HepG2 (cell line): ENCODE data around the gene DNAJC15. TPM values are rescaled to one million over a fixed set of nuclear protein-coding genes. Genes with fewer than 3 reads are reported as not detected.
A peak's percentile ranks its signal among the peaks of the same experiment; 100 is the strongest.

Experiments
- ATAC-seq: fragments of 200-7000 bp; cut with Tn5 transposase; 3 replicates; pipeline ENCODE4 v1.9.1; 2020; ENCODE audit warnings: mild to moderate bottlenecking, moderate library complexity
- BruUV-seq: library from RNA; stranded (reverse); fragments of 400-500 nt; replicated peaks from 2 replicates; lab custom pipeline; 2021; lab: Mats Ljungman, UMichigan
- CTCF ChIA-PET: fragments of 300-600 bp; formaldehyde crosslinking; extraction: SDS; loops from one replicate; lab custom pipeline; 2021; ENCODE audit warnings: low total read pairs, inconsistent platforms, low intra/inter-chr PET ratio; lab: Yijun Ruan, JAX
- POLR2A ChIA-PET: fragments of 350-600 bp; sonication (Branson Sonifier 250); formaldehyde crosslinking; loops from one replicate; lab custom pipeline; 2020; ENCODE audit warnings: antibody characterized with exemption, inconsistent platforms; lab: Yijun Ruan, JAX
- DNase-seq: peaks from one replicate; pipeline ENCODE4 v3.0.0-alpha.2; 2015; ENCODE audit warnings: low spot score
- FAIRE-seq: peaks from 3 replicates; lab custom pipeline; 2011; peaks lifted over from hg19 to GRCh38; lab: Jason Lieb, UNC
- H2AFZ ChIP-seq: one replicate; pipeline ENCODE4 v1.6.1; 2011; ENCODE audit warnings: low read length, inconsistent platforms
- H3K27ac ChIP-seq: fragments of 300-600 bp; 3 replicates; pipeline ENCODE4 v1.8.0; 2011; ENCODE audit warnings: mixed run types, mild to moderate bottlenecking, mixed read lengths, low read length, inconsistent platforms; ENCODE audit not compliant: insufficient read depth; ENCODE audit errors: extremely low read length
- H3K27me3 ChIP-seq, 2 experiments: fragments of 200-600 bp in 1 of 2; 2 replicates in 1 of 2; 3 replicates in 1 of 2; pipeline versions ENCODE4 v1.6.0 to v1.8.0; 2011; ENCODE audit warnings: low read length in 2 of 2, mild to moderate bottlenecking in 2 of 2, moderate library complexity in 2 of 2, inconsistent platforms in 1 of 2; ENCODE audit not compliant: insufficient read depth in 2 of 2, control insufficient read depth in 1 of 2
- H3K36me3 ChIP-seq, 2 experiments: fragments of 200-600 bp in 1 of 2; replicated peaks in 1 of 2; 2 replicates in 1 of 2; 3 replicates in 1 of 2; pipeline versions ENCODE4 v1.5.1 to v1.8.0; 2011; ENCODE audit warnings: low read length in 2 of 2, inconsistent platforms in 1 of 2; ENCODE audit not compliant: insufficient read depth in 2 of 2, control insufficient read depth in 1 of 2
- H3K4me1 ChIP-seq: 2 replicates; pipeline ENCODE4 v1.5.1; 2012; ENCODE audit warnings: low read length, inconsistent platforms; ENCODE audit not compliant: insufficient read depth
- H3K4me2 ChIP-seq: 2 replicates; pipeline ENCODE4 v1.6.0; 2011; ENCODE audit warnings: low read depth, low read length, inconsistent platforms
- H3K4me3 ChIP-seq, 3 experiments: fragments of 200-600 bp in 1 of 3; sonication (generic), shearing (Covaris generic) in 1 of 3; replicated peaks in 1 of 3; 2 replicates each; pipeline ENCODE4 v1.5.1; 2011 to 2016; ENCODE audit warnings: low read length in 3 of 3, inconsistent platforms in 2 of 3, low read depth in 2 of 3, mild to moderate bottlenecking in 2 of 3, control low read depth in 1 of 3, mixed read lengths in 1 of 3; ENCODE audit not compliant: insufficient read depth in 1 of 3
- H3K79me2 ChIP-seq: one replicate; pipeline ENCODE4 v1.6.1; 2011; ENCODE audit warnings: low read length, inconsistent platforms; ENCODE audit not compliant: insufficient read depth
- H3K9ac ChIP-seq: 2 replicates; pipeline ENCODE4 v1.6.0; 2011; ENCODE audit warnings: mild to moderate bottlenecking, low read depth, low read length, inconsistent platforms; ENCODE audit not compliant: insufficient read depth
- H3K9me3 ChIP-seq: 2 replicates; pipeline ENCODE4 v1.5.1; 2012; ENCODE audit warnings: mild to moderate bottlenecking, low read length
- H4K20me1 ChIP-seq: 2 replicates; pipeline ENCODE4 v1.6.0; 2011; ENCODE audit warnings: inconsistent platforms, mild to moderate bottlenecking, low read length, moderate library complexity; ENCODE audit not compliant: insufficient read depth
- CTCF ChIP-seq: sonication (generic); formaldehyde crosslinking; IDR thresholded peaks from 2 replicates; pipeline ENCODE4 v1.5.0; 2020; ENCODE audit warnings: mild to moderate bottlenecking, missing genetic modification reagents, moderate library complexity
- DNMT1 ChIP-seq: sonication (generic); formaldehyde crosslinking; IDR thresholded peaks from 2 replicates; pipeline ENCODE4 v1.5.1; 2020; ENCODE audit warnings: mild to moderate bottlenecking, missing genetic modification reagents
- FOSL2 ChIP-seq: sonication (generic); formaldehyde crosslinking; IDR thresholded peaks from 2 replicates; pipeline ENCODE4 v1.4.0; 2020; ENCODE audit warnings: missing genetic modification reagents
- SMC3 ChIP-seq: IDR thresholded peaks from 2 replicates; pipeline ENCODE4 v1.6.1; 2011; ENCODE audit warnings: low read length, improper control_type of control experiment
- STAG1 ChIP-seq: sonication (generic); formaldehyde crosslinking; IDR thresholded peaks from 2 replicates; pipeline ENCODE4 v1.4.0; 2020; ENCODE audit warnings: missing genetic modification reagents
- ZNF33B ChIP-seq: sonication (generic); formaldehyde crosslinking; IDR thresholded peaks from 2 replicates; pipeline ENCODE4 v1.5.1; 2020; ENCODE audit warnings: mild to moderate bottlenecking, missing genetic modification reagents
- WGBS: methylation state at CpG from one replicate; pipeline ENCODE4 v1.1.6; 2017; ENCODE audit warnings: low lambda C conversion rate; 5-methylcytosine and 5-hydroxymethylcytosine counted together
- in situ Hi-C: cut with HindIII; loops from 2 replicates; pipeline ENCODE4 v1.10.0; 2017; ENCODE audit warnings: low pct_unique_long_range_greater_than_20kb; ENCODE audit not compliant: extremely low pct_ligation_motif_present
- intact Hi-C: fragments of 100-400 bp; cut with micrococcal nuclease; formaldehyde crosslinking; loops from one replicate; pipeline ENCODE4 v1.10.0; 2022; ENCODE audit not compliant: unreplicated experiment
- polyA plus RNA-seq, 8 experiments: library from polyadenylated mRNA; depleted of rRNA in 3 of 8; stranded (reverse) in 7 of 8; unstranded in 1 of 8; fragments of >200 nt; fragmentation: Illumina TruSeq in 4 of 8; extraction: Trizol in 4 of 8; gene quantifications; 2 replicates each; pipeline versions ENCODE4 v1.2.1 to v1.2.3, GENCODE V29; 2011 to 2016; ENCODE audit warnings: low read depth in 4 of 8, missing spikeins in 1 of 8, mixed read lengths in 1 of 8; ENCODE audit not compliant: insufficient read depth in 1 of 8
- total RNA-seq, 5 experiments: library from RNA; depleted of rRNA; stranded (reverse); fragments of >200 nt; fragmentation: Illumina TruSeq; extraction: Trizol; gene quantifications; 2 replicates each; pipeline ENCODE4 v1.2.3, GENCODE V29; 2016; ENCODE audit warnings: low read depth in 1 of 5

Gene DNAJC15
- total and polyA plus RNA-seq, 2 of the 13 experiments (the other 11 are each of a cell fraction or from before 2014, with no cell fraction given): 23.0 to 31.9 TPM

- ATAC-seq (no peak), FAIRE-seq (no peak), DNase-seq (no peak)
- WGBS: 4% methylated on average over 3 of the region's 3 CpGs
- POLR2A ChIA-PET: no interaction called here
- in situ Hi-C loops: loop anchor here (5.0 to 25.0 kb wide), 2 partner anchors 157 to 542 kb away; no protein-coding TSS in a partner anchor
- no peaks in the 10 kb centered on the region for H4K20me1 ChIP-seq
- CTCF ChIA-PET: no interaction called here
- intact Hi-C loops: no loop called here
- H3K36me3 ChIP-seq: no peaks in the 10 kb centered on the region
- no peak overlapping the region for H3K4me3 ChIP-seq
- no peaks in the 10 kb centered on the region for H3K4me1 ChIP-seq
- no peak overlapping the region for H3K4me2 ChIP-seq
- H3K9ac ChIP-seq: no peak overlapping the region
- H3K27me3 ChIP-seq: peaks cover 2 to 13% of the 10 kb centered on the region in 2 experiments; a peak in 3 of 5 replicates
- H3K9me3 ChIP-seq: no peaks in the 10 kb centered on the region
- no peaks in the 10 kb centered on the region for H3K79me2 ChIP-seq
- BruUV-seq: no TSS peak
- no peak overlapping the region for H3K27ac ChIP-seq
- no peak for TF ChIP-seq DNMT1
- TF ChIP-seq ZNF33B (CRISPR knock-in tag): no peak
- H2AFZ ChIP-seq: no peak overlapping the region
These were observed 106.2 kb downstream of the DNAJC15 start for GRCh38 chr13:43129511-43130110.

- in situ Hi-C loops: loop anchor here (5.0 to 25.0 kb wide), 2 partner anchors 160 to 545 kb away; no protein-coding TSS in a partner anchor
- TF ChIP-seq CTCF: peak; percentile 71
- peak; percentile 63 for TF ChIP-seq FOSL2 (CRISPR knock-in tag)
- peak; percentile 87 for TF ChIP-seq STAG1 (CRISPR knock-in tag)
- peak; percentile 58 for TF ChIP-seq SMC3
These were observed 108.9 kb downstream of the DNAJC15 start for GRCh38 chr13:43132257-43132656.

More at GRCh38 chr13:43132257-43132656, 108.9 kb downstream of the DNAJC15 start:
- peak; percentile 52 for DNase-seq
- Histone ChIP-seq H3K27ac (no peak overlapping the region), H3K9ac (no peak overlapping the region), H3K36me3 (no peaks in the 10 kb centered on the region), H3K9me3 (no peaks in the 10 kb centered on the region), H3K27me3 (peaks cover 2 to 9% of the 10 kb centered on the region in 2 experiments; a peak in 3 of 5 replicates), H4K20me1 (no peaks in the 10 kb centered on the region), H3K4me3 (no peak overlapping the region), H3K4me1 (no peaks in the 10 kb centered on the region), H3K4me2 (no peak overlapping the region), H2AFZ (no peak overlapping the region), H3K79me2 (no peaks in the 10 kb centered on the region)
- 4% methylated on average over 4 of the region's 4 CpGs for WGBS
- intact Hi-C loops: loop anchor here (1.0 kb wide), 1 partner anchor 163 kb away; no protein-coding TSS in a partner anchor
- ChIA-PET POLR2A (no interaction called here), CTCF (interaction anchor here (1.1 to 2.7 kb wide), 2 partner anchors 162 to 537 kb away, joined by 3 to 23 read pairs; no protein-coding TSS in a partner anchor)
- BruUV-seq: no TSS peak
- peak; percentile 90 for ATAC-seq
- peak; percentile 36 for FAIRE-seq
